ENCODE results near the gene SEMA5B. TPM values are rescaled to one million over a fixed set of nuclear protein-coding genes. Genes with fewer than 3 reads are reported as not detected.
A peak's percentile ranks its signal among the peaks of the same experiment; 100 is the strongest.

Gene SEMA5B
- total RNA-seq, 1 donor from 2014 or later: 10.1 TPM

DNA sequence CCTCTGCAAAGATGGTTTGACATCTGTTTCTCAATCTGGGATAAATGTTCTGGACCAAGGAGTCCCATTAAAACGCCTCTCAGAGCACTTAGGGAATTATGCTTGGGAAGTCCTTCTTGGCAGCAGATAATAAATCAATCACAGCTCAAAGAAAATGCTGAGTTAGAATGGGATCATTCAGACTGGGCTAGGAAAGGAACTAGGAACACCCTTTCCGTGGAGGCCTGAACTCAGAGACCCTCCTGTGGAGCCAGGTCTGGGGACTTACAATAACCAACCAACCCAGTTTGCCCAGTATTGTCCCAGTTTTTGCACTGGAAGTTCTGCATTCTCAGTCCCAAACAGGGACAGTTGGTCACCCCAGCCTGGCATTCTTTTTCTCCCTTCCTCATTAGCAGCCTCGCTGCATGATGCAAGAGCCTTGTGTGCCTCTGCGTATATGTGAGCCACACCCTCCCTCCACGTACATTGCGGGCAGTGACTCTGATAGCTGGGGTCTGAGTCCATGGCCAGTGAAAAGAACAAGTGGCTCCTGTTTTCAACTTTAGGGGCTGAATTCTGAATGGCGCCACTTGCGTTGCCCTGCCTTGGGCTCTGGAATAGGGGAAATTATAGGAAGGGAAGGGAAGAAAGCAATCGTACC is 88.7 kb downstream of the SEMA5B start:
- intact Hi-C loops (cut with DNase I): no loop called here
- DNase-seq (ENCODE audit: low spot score): no peak
- no peak for ATAC-seq

DNA sequence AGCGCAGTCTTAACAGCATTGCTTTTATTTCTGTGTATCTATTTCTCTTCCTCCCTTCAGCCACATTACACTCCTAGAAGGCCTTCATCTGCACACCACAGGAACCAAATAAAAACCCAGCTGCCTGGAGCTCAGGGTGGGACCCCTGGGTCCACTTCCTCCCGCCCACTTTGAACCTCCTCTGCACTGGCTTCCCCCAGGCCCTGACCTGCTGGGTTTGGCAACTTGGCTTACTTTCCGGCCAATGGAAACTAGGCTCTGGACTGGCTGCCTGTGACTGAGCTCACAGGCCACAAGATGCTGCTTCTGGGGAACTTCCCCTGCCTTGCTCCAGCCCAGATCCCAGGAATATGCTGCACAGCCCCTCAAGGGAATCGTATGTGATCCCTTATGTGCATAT is 89.8 kb downstream of the SEMA5B start:
- intact Hi-C loops (cut with DNase I): no loop called here
- no peak for DNase-seq (ENCODE audit: low spot score)

GRCh38 chr3:122936986-122937385 is 90.6 kb downstream of the SEMA5B start:
- intact Hi-C loops (cut with DNase I): no loop called here
- no peak for DNase-seq (ENCODE audit: low spot score)
- ATAC-seq: no peak

More for the DNA sequence above, 89.8 kb downstream of the SEMA5B start:
- ATAC-seq: no peak

- intact Hi-C loops (cut with DNase I): no loop called here
- DNase-seq (ENCODE audit: low spot score) (no peak), ATAC-seq (no peak)
These were observed 91.2 kb downstream of the SEMA5B start for GRCh38 chr3:122936335-122936734.

DNA sequence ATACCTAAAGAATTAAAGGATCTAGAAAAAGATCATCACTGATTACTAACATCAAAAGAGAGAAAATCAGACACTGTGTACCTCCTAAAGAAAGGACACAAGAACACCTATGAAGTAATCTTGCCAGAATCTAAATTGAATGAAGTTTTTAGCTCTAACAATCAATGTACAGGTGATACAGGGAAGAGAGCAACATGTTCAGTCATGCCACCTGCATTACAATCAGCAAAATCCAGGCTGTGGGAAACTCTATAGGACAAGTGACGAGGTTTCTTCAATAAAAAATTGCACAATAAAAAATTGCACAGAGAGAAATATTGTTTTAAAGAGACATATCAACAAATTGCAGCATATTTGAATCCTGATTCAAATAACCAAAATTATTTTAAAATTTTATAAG is 93.3 kb downstream of the SEMA5B start:
- DNase-seq (ENCODE audit: low spot score) (no peak), ATAC-seq (no peak)
- intact Hi-C loops (cut with DNase I): no loop called here

- DNase-seq (ENCODE audit: low spot score) (no peak), ATAC-seq (no peak)
- intact Hi-C loops (cut with DNase I): no loop called here
These were observed 95.2 kb downstream of the SEMA5B start for GRCh38 chr3:122932251-122932967.

DNA sequence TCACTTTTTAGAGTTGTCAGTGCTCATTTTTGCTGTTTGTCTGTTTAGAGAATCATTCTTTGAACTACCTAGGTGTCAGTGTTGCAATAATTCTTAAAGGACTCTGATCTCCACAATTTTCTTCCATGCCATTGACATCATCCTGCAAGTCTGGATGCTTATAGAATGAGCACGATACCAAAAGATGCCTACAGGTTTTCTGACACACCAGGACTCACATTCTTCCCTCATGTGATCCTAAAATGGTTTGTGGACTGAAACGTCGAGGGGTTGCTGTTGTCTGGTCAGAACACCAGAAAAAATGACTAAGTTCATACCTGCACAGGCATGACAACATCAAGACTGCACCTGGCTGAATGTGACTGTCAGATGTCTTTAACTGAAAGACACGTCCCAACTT is 95.9 kb downstream of the SEMA5B start:
- intact Hi-C loops (cut with DNase I): no loop called here
- no peak for DNase-seq (ENCODE audit: low spot score)
- ATAC-seq: no peak

GRCh38 chr3:122930063-122930997 is 97.2 kb downstream of the SEMA5B start:
- DNase-seq (ENCODE audit: low spot score): no peak
- intact Hi-C loops (cut with DNase I): no loop called here

GRCh38 chr3:122929188-122930062 is 98.1 kb downstream of the SEMA5B start:
- intact Hi-C loops (cut with DNase I): no loop called here
- no peak for DNase-seq (ENCODE audit: low spot score)
- peak; percentile 29 for ATAC-seq

More at GRCh38 chr3:122930063-122930997, 97.2 kb downstream of the SEMA5B start:
- peak; percentile 13 for ATAC-seq

DNA sequence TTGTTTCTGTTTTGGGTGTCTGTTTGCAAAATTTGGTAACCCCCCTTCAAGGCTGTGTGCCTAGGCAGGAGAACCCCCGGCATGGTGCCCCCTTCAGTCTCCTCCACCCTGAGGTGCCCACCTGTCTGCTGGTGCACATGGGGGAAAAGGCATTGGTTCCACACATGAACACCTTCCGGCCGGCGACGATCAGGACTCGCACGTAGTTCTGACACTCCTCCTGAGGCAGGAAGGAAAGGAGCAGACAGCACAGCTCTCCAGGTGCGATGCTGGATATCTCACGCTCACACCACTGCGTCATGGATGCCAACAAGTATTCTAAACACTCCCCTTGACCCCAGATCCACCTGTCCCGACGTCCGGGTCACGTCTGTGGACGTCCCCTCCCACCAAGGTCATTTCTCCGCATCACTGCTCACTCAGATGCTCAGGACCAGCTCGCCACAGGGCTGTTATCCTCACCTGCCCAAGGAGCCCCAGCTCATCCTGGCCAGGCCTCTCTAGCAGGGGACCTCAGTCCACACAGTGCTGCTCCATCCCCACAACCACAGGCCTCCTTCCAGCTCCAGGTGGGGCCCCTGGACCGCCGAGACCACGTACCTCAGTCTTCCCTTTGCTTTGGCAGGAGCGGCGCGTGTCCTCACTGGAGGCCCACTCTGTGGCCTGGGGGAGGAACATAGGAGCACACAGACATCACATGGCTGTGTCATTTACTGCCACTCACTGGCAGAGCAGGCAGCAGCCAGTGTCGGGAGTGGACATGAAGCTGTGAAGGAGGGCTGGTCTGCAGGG is 99.0 kb downstream of the SEMA5B start:
- ATAC-seq (no peak), DNase-seq (ENCODE audit: low spot score) (peak; percentile 48)
- intact Hi-C loops (cut with DNase I): no loop called here

DNA sequence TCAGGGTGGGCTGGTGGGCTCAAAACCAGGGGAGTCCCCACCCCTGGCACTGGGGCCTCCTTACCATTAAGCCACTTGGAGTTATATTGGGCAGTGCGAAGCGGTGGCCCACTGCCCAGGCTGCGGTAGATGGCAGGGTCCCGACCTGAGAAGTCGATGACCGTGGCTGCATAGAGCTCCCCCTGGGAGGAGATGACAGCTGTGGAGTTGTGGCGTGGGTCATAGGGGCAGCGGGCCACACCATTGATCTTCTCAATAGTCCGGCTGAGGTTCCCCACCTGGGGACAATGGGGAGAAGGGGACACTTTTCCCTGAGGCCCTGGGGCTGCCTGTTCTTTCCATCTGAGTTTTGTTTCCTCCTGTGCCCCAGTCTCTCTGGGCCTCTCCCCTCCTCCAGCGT is 99.8 kb downstream of the SEMA5B start:
- intact Hi-C loops (cut with DNase I): no loop called here
- DNase-seq (ENCODE audit: low spot score) (no peak), ATAC-seq (no peak)

DNA sequence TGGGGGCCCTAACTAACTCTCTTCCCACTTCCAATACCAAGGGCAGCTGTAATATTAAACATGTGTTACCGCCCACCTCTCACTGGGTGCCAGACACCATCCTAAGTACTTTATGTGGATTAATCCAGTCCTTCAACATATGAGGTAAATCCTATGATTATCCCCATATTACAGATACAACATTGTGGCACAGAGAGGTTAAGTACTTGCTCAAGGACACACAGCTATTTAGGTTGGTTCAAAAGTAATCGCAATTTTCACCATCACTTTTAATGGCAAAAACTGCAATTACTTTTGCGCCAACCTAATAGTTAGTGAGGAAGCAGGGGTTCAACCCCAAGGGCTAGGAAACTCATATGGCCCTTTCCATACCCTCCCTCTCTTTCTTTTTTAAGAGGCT is 100.8 kb downstream of the SEMA5B start:
- ATAC-seq (no peak), DNase-seq (ENCODE audit: low spot score) (no peak)
- intact Hi-C loops (cut with DNase I): no loop called here

GRCh38 chr3:122926322-122926721 is 101.2 kb downstream of the SEMA5B start:
- no peak for ATAC-seq
- intact Hi-C loops (cut with DNase I): no loop called here
- no peak for DNase-seq (ENCODE audit: low spot score)

- intact Hi-C loops (cut with DNase I): no loop called here
- ATAC-seq (no peak), DNase-seq (ENCODE audit: low spot score) (no peak)
These were observed 101.8 kb downstream of the SEMA5B start for GRCh38 chr3:122925756-122926155.

GRCh38 chr3:122924056-122924455 is 103.5 kb downstream of the SEMA5B start:
- ATAC-seq (no peak), DNase-seq (ENCODE audit: low spot score) (no peak)
- intact Hi-C loops (cut with DNase I): no loop called here

DNA sequence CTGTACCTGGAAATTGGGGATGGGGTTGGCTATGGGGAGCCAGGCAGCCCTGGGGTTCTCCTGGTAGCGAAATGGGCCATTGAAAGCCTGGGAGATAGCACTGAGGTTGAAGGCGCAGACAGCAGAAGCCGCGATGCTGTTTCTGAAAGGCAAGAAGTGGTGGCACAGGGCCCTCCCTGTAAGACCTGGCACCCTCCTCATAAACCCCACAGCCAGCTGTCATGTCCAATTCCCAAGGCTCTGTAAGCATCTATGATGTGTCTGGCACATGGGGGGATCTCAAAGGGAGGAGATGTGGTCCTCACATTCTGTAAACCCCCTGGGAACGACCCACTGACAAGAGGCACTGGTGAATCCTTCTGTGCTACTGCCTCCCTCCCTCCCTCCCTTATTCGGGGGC is 104.0 kb downstream of the SEMA5B start:
- no peak for ATAC-seq
- intact Hi-C loops (cut with DNase I): no loop called here
- DNase-seq (ENCODE audit: low spot score): peak; percentile 6

GRCh38 chr3:122921791-122922651 is 105.5 kb downstream of the SEMA5B start:
- intact Hi-C loops (cut with DNase I): no loop called here
- DNase-seq (ENCODE audit: low spot score) (peak; percentile 51), ATAC-seq (no peak)

All from sciatic nerve (tissue), 2 donors.